ENCODE data around the gene GGT6.

GGT6 gene

GRCh38 chr17:4587803-4588202 is 27.4 kb upstream of the GGT6 start:
- ChIA-PET CTCF (interaction anchor here (1.0 kb wide), 1 partner anchor 23 kb away, joined by 4 read pairs; no protein-coding TSS in a partner anchor), POLR2A (ENCODE audit: low non-redundant PET) (interaction anchor here (0.5 kb wide), 3 partner anchors 9 to 1821 kb away, joined by 3 to 10 read pairs (median 9); no protein-coding TSS in a partner anchor)
- no peak for TF ChIP-seq CTCF (conservative IDR thresholded peaks at IDR 0.05; ENCODE audit: low read depth)
- DNase-seq (ENCODE audit: low spot score), result no peak
- H3K27ac ChIP-seq, result no peak overlapping the region

- CTCF ChIA-PET, result interaction anchor here (0.5 kb wide), 1 partner anchor 400 kb away, joined by 3 read pairs; no protein-coding TSS in a partner anchor
- POLR2A ChIA-PET (ENCODE audit: low non-redundant PET), result interaction anchor here (0.5 kb wide), 3 partner anchors 8 to 1820 kb away, joined by 3 to 10 read pairs (median 9); no protein-coding TSS in a partner anchor
- H3K27ac ChIP-seq, result no peak overlapping the region
- no peak for TF ChIP-seq CTCF (conservative IDR thresholded peaks at IDR 0.05; ENCODE audit: low read depth)
- DNase-seq (ENCODE audit: low spot score), result no peak
Observed at GRCh38 chr17:4587195-4587594, 26.8 kb upstream of the GGT6 start.

- no peak for DNase-seq (ENCODE audit: low spot score)
- no peak for TF ChIP-seq CTCF (conservative IDR thresholded peaks at IDR 0.05; ENCODE audit: low read depth)
- CTCF ChIA-PET, result no interaction called here
- POLR2A ChIA-PET (ENCODE audit: low non-redundant PET), result interaction anchor here (0.5 kb wide), 1 partner anchor 43 kb away, joined by 3 read pairs; no protein-coding TSS in a partner anchor
- no peak overlapping the region for H3K27ac ChIP-seq
Observed at GRCh38 chr17:4586043-4586442, 25.7 kb upstream of the GGT6 start.

- no peak for DNase-seq (ENCODE audit: low spot score)
- H3K27ac ChIP-seq, result no peak overlapping the region
- ChIA-PET CTCF (no interaction called here), POLR2A (ENCODE audit: low non-redundant PET) (no interaction called here)
- no peak for TF ChIP-seq CTCF (conservative IDR thresholded peaks at IDR 0.05; ENCODE audit: low read depth)
Observed at GRCh38 chr17:4585638-4585994, 25.2 kb upstream of the GGT6 start.

GRCh38 chr17:4584917-4585637 is 24.7 kb upstream of the GGT6 start:
- POLR2A ChIA-PET (ENCODE audit: low non-redundant PET), result no interaction called here
- no peak for TF ChIP-seq CTCF (conservative IDR thresholded peaks at IDR 0.05; ENCODE audit: low read depth)
- CTCF ChIA-PET, result interaction anchor here (0.5 kb wide), 1 partner anchor 61 kb away, joined by 4 read pairs; no protein-coding TSS in a partner anchor
- H3K27ac ChIP-seq, result no peak overlapping the region
- DNase-seq (ENCODE audit: low spot score), result no peak

GRCh38 chr17:4584101-4584916 is 23.9 kb upstream of the GGT6 start, which contains the start of gene SMTNL2:
Gene SMTNL2, plus strand, starts transcription at chr17:4584529. Its CDS starts 77 bp downstream, at chr17:4584606.
- POLR2A ChIA-PET (ENCODE audit: low non-redundant PET), result no interaction called here
- H3K27ac ChIP-seq, result no peak within 1 kb of the TSS
- TF ChIP-seq CTCF (conservative IDR thresholded peaks at IDR 0.05; ENCODE audit: low read depth), result no peak
- CTCF ChIA-PET, result interaction anchor here (0.5 to 1.1 kb wide), 2 partner anchors 18 to 60 kb away, joined by 3 to 4 read pairs; no protein-coding TSS in a partner anchor
- no peak for DNase-seq (ENCODE audit: low spot score)

All from RWPE1 (cell line).